HFFc6 (cell line): ENCODE results near the gene EME1. TPM values are rescaled to one million over a fixed set of nuclear protein-coding genes. Genes with fewer than 3 reads are reported as not detected.

Experiments
- DNase-seq: peaks from one replicate; pipeline ENCODE4 v3.0.0-alpha.2; 2018
- H3K27ac Mint-ChIP-seq: 2 replicates; pipeline ENCODE4 v1.8.0; 2020; ENCODE audit warnings: mild to moderate bottlenecking, mixed read lengths
- H3K27me3 Mint-ChIP-seq: 2 replicates; pipeline ENCODE4 v1.8.0; 2021; ENCODE audit warnings: mild to moderate bottlenecking, moderate library complexity, mixed read lengths; ENCODE audit not compliant: insufficient read depth
- H3K36me3 Mint-ChIP-seq: 2 replicates; pipeline ENCODE4 v1.8.0; 2021; ENCODE audit warnings: low read depth, mixed read lengths
- H3K4me1 Mint-ChIP-seq: 2 replicates; pipeline ENCODE4 v1.8.0; 2020; ENCODE audit warnings: low read depth, mixed read lengths
- H3K4me3 Mint-ChIP-seq: 2 replicates; pipeline ENCODE4 v1.8.0; 2020; ENCODE audit warnings: mild to moderate bottlenecking, moderate library complexity, mixed read lengths
- H3K9me3 Mint-ChIP-seq: 2 replicates; pipeline ENCODE4 v1.8.0; 2020; ENCODE audit warnings: mild to moderate bottlenecking, mixed read lengths
- CTCF ChIP-seq: fragments of 200-600 bp; sonication (generic); IDR thresholded peaks from 2 replicates; pipeline ENCODE4 v1.5.0; 2021; ENCODE audit warnings: antibody characterized with exemption, mild to moderate bottlenecking
- total RNA-seq, 6 experiments: library from RNA; stranded (reverse); fragmentation: NEBNext Ultra II Directional; extraction: Animal tissue kit (Norgen Biotek cat#: 25700); gene quantifications; 2 replicates in 1 of 6; 3 replicates in 5 of 6; pipeline ENCODE4 v1.2.3, GENCODE V29; 2021

Gene EME1
- total RNA-seq, 6 experiments from 2014 or later = 3.3 to 7.7 (median 6.5) TPM

- peak overlapping the region; percentile 88 for H3K4me3 Mint-ChIP-seq
- DNase-seq = no peak
- H3K27me3 Mint-ChIP-seq = no peaks in the 10 kb centered on the region
- H3K4me1 Mint-ChIP-seq = peaks cover 46% of the 10 kb centered on the region
- no peaks in the 10 kb centered on the region for H3K9me3 Mint-ChIP-seq
- peak overlapping the region; percentile 82 for H3K27ac Mint-ChIP-seq
- TF ChIP-seq CTCF = no peak
- H3K36me3 Mint-ChIP-seq = no peaks in the 10 kb centered on the region
Measured at GRCh38 chr17:50421308-50422051, 48.5 kb downstream of the EME1 start.

GRCh38 chr17:50422738-50423137, 49.7 kb downstream of the EME1 start:
- DNase-seq = no peak
- no peaks in the 10 kb centered on the region for H3K27me3 Mint-ChIP-seq
- TF ChIP-seq CTCF = no peak
- H3K27ac Mint-ChIP-seq = no peak overlapping the region
- 0 out of 2 replicates have a peak, but pooled peaks cover 4% of the 10 kb centered on the region for H3K36me3 Mint-ChIP-seq
- H3K9me3 Mint-ChIP-seq = no peaks in the 10 kb centered on the region
- peaks cover 57% of the 10 kb centered on the region for H3K4me1 Mint-ChIP-seq
- H3K4me3 Mint-ChIP-seq = no peak overlapping the region

GRCh38 chr17:50423553-50424159, 50.6 kb downstream of the EME1 start:
- peak overlapping the region; percentile 88 for H3K4me3 Mint-ChIP-seq
- H3K9me3 Mint-ChIP-seq = no peaks in the 10 kb centered on the region
- peak; percentile 96 for DNase-seq
- TF ChIP-seq CTCF = no peak
- H3K27me3 Mint-ChIP-seq = no peaks in the 10 kb centered on the region
- peak overlapping the region; percentile 90 for H3K27ac Mint-ChIP-seq
- H3K4me1 Mint-ChIP-seq = peaks cover 60% of the 10 kb centered on the region
- 0 out of 2 replicates have a peak, but pooled peaks cover 4% of the 10 kb centered on the region for H3K36me3 Mint-ChIP-seq

- Mint-ChIP-seq H3K36me3 (peaks cover 8% of the 10 kb centered on the region; the same call in 1 of the 2 replicates), H3K9me3 (no peaks in the 10 kb centered on the region), H3K4me3 (peak overlapping the region; percentile 88), H3K27me3 (no peaks in the 10 kb centered on the region), H3K27ac (peak overlapping the region; percentile 90), H3K4me1 (peaks cover 64% of the 10 kb centered on the region)
- no peak for TF ChIP-seq CTCF
- DNase-seq = no peak
Measured at GRCh38 chr17:50424246-50424995, 51.4 kb downstream of the EME1 start.

GRCh38 chr17:50424996-50425681, 52.1 kb downstream of the EME1 start:
- Mint-ChIP-seq H3K36me3 (peaks cover 8% of the 10 kb centered on the region; the same call in 1 of the 2 replicates), H3K27me3 (no peaks in the 10 kb centered on the region), H3K4me1 (peaks cover 63% of the 10 kb centered on the region), H3K9me3 (no peaks in the 10 kb centered on the region), H3K4me3 (peak overlapping the region; percentile 88), H3K27ac (peak overlapping the region; percentile 90; the same call in 1 of the 2 replicates)
- no peak for TF ChIP-seq CTCF
- no peak for DNase-seq
